Esophagus muscularis mucosa (tissue), 4 donors: Measurements from ENCODE around the gene GKN2. TPM values are rescaled to one million over a fixed set of nuclear protein-coding genes. Genes with fewer than 3 reads are reported as not detected.

Source experiments
- DNase-seq: peaks from one replicate; pipeline ENCODE4 v3.0.0-alpha.2; 2017; ENCODE audit errors: extremely low spot score
- H3K27ac ChIP-seq, 4 donors: fragments of 200-600 bp; sonication (generic); replicated peaks in 1 of 4; 1 replicate in 3 of 4; 2 replicates in 1 of 4; pipeline ENCODE4 v1.5.1; 2016 to 2019; ENCODE audit warnings: mild to moderate bottlenecking in 1 of 4
- H3K27me3 ChIP-seq, 4 donors: fragments of 200-600 bp; sonication (generic); one replicate each; pipeline versions ENCODE4 v1.5.1 to v1.6.0; 2016 to 2019
- H3K36me3 ChIP-seq, 4 donors: fragments of 200-600 bp; sonication (generic); one replicate each; pipeline ENCODE4 v1.5.1; 2016 to 2019
- H3K4me1 ChIP-seq, 4 donors: fragments of 200-600 bp; sonication (generic); one replicate each; pipeline ENCODE4 v1.5.1; 2016 to 2019
- H3K4me3 ChIP-seq, 4 donors: fragments of 200-600 bp; sonication (generic); 1 replicate in 2 of 4; 2 replicates in 2 of 4; pipeline ENCODE4 v1.5.1; 2016 to 2019; ENCODE audit warnings: mild to moderate bottlenecking in 4 of 4, moderate library complexity in 1 of 4
- H3K9me3 ChIP-seq, 4 donors: fragments of 200-600 bp; sonication (generic); 1 replicate in 3 of 4; 2 replicates in 1 of 4; pipeline ENCODE4 v1.5.1; 2016 to 2019
- CTCF ChIP-seq, 3 experiments: fragments of 200-600 bp in 2 of 3; fragments of 450-650 bp in 1 of 3; sonication (generic) in 2 of 3; IDR thresholded peaks; one replicate each; pipeline ENCODE4 v1.5.1; 2017 to 2019; ENCODE audit warnings: antibody characterized with exemption in 3 of 3, mild to moderate bottlenecking in 2 of 3, moderate library complexity in 1 of 3
- EP300 ChIP-seq: sonication (generic); formaldehyde crosslinking; IDR thresholded peaks from one replicate; pipeline ENCODE4 v1.6.1; 2017; ENCODE audit warnings: antibody characterized with exemption
- POLR2A ChIP-seq: fragments of 450-650 bp; IDR thresholded peaks from one replicate; pipeline ENCODE4 v1.6.1; 2017; ENCODE audit warnings: antibody characterized with exemption, moderate library complexity, mild to moderate bottlenecking, low read depth
- POLR2AphosphoS5 ChIP-seq, 2 donors: sonication (generic); formaldehyde crosslinking; IDR thresholded peaks; one replicate each; pipeline ENCODE4 v1.6.1; 2017; ENCODE audit warnings: antibody characterized with exemption in 2 of 2
- WGBS: methylation state at CpG from one replicate; pipeline ENCODE4 v1.1.5; 2018; 5-methylcytosine and 5-hydroxymethylcytosine counted together
- intact Hi-C: fragments of 100-400 bp; cut with DNase I; formaldehyde crosslinking; loops from one replicate; pipeline ENCODE4 v1.15.1; 2023
- total RNA-seq, 4 donors: library from RNA; depleted of rRNA; stranded (reverse); fragments of >200 nt; gene quantifications; one replicate each; pipeline versions ENCODE4 v1.1.0 to v1.2.1, GENCODE V29; 2016

The GKN2 gene
- total RNA-seq, 4 donors from 2014 or later, result not detected

- Histone ChIP-seq H3K27ac (no peak overlapping the region), H3K27me3 (no peaks in the 10 kb centered on the region), H3K4me3 (no peak overlapping the region), H3K9me3 (no peaks in the 10 kb centered on the region), H3K4me1 (peaks cover 9 to 24% (median 18%) of the 10 kb centered on the region in 4 donors), H3K36me3 (no peaks in the 10 kb centered on the region)
- no peak for DNase-seq
- no peak for TF ChIP-seq POLR2A
- no peak for TF ChIP-seq POLR2AphosphoS5 (IDR thresholded peaks at IDR 0.05)
- TF ChIP-seq EP300, result no peak
- TF ChIP-seq CTCF (IDR thresholded peaks at IDR 0.05), result no peak
- intact Hi-C loops, result no loop called here
- 86% methylated on average over 3 of the region's 3 CpGs for WGBS
Observed at GRCh38 chr2:68912111-68912510, 40.6 kb downstream of the GKN2 start.

DNA sequence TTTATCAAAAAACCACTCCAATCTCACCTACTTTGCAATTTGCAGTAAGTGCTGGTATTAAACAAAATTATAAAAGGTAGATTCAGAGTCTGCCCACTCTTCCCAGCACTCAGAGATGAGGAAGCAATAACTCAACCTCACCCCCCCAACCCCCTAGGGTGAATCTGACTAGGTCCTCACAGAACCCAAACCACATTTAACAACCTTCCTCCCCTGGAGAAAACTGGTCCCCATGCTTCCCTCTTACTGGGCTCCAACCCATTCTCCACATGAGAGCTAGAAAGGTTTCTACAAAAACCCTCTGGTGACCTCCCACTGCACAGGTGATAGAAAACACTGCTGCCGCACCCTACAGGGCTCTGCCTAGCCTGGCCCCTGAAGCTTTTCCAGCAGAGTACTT lies 41.0 kb downstream of the GKN2 start:
- H3K27me3 ChIP-seq, result no peaks in the 10 kb centered on the region
- TF ChIP-seq CTCF (IDR thresholded peaks at IDR 0.05), result no peak
- no peak for TF ChIP-seq POLR2A
- no peak for TF ChIP-seq EP300
- TF ChIP-seq POLR2AphosphoS5 (IDR thresholded peaks at IDR 0.05), result no peak
- intact Hi-C loops, result no loop called here
- 88% methylated on average over 1 of the region's 1 CpG for WGBS
- H3K27ac ChIP-seq, result no peak overlapping the region
- no peaks in the 10 kb centered on the region for H3K9me3 ChIP-seq
- no peak overlapping the region for H3K4me3 ChIP-seq
- DNase-seq, result no peak
- peaks cover 9 to 24% (median 18%) of the 10 kb centered on the region in 4 donors for H3K4me1 ChIP-seq
- no peaks in the 10 kb centered on the region for H3K36me3 ChIP-seq

DNA sequence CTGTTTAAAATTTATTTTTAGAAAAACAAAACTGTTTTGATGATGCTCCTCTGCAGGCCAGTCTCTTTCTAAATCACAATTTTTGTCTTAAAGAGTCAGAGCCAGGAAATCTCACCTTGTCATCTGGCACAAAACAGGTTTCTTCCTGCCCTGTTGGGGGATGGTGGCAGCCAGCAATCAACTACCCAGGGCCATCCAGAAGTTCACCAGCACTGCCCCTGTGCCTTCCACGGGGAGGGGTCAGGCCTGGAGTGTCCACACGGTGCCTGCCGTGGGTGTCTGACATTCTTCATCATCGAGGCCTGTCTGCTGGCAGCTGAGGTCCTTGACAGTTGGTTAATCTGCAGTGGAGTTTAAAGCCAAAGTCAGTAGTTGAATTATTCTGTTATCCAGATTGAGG lies 41.4 kb downstream of the GKN2 start:
- no peak overlapping the region for H3K27ac ChIP-seq
- intact Hi-C loops, result no loop called here
- no peaks in the 10 kb centered on the region for H3K36me3 ChIP-seq
- no peaks in the 10 kb centered on the region for H3K9me3 ChIP-seq
- 47% methylated on average over 2 of the region's 4 CpGs for WGBS
- no peak overlapping the region for H3K4me3 ChIP-seq
- DNase-seq, result no peak
- H3K4me1 ChIP-seq, result peaks cover 9 to 22% (median 16%) of the 10 kb centered on the region in 4 donors
- no peak for TF ChIP-seq CTCF (IDR thresholded peaks at IDR 0.05)
- no peak for TF ChIP-seq POLR2AphosphoS5 (IDR thresholded peaks at IDR 0.05)
- no peak for TF ChIP-seq POLR2A
- TF ChIP-seq EP300, result no peak
- H3K27me3 ChIP-seq, result no peaks in the 10 kb centered on the region

- no peak overlapping the region for H3K27ac ChIP-seq
- DNase-seq, result no peak
- intact Hi-C loops, result loop anchor here (1.0 kb wide), 1 partner anchor 159 kb away; no protein-coding TSS in a partner anchor
- no peaks in the 10 kb centered on the region for H3K9me3 ChIP-seq
- H3K4me3 ChIP-seq, result no peak overlapping the region
- peaks cover 9 to 17% (median 15%) of the 10 kb centered on the region in 4 donors for H3K4me1 ChIP-seq
- H3K27me3 ChIP-seq, result no peaks in the 10 kb centered on the region
- H3K36me3 ChIP-seq, result no peaks in the 10 kb centered on the region
- TF ChIP-seq CTCF (IDR thresholded peaks at IDR 0.05), result peak; percentile 86 to 94 (median 87)
- no peak for TF ChIP-seq POLR2AphosphoS5 (IDR thresholded peaks at IDR 0.05)
- WGBS, result 73% methylated on average over 3 of the region's 3 CpGs
Observed at GRCh38 chr2:68909793-68910674, 42.7 kb downstream of the GKN2 start.
